Neuronal stem cell (in vitro differentiated cells): ENCODE data around the gene NSD2.
"Not testable (repeated sequence)": the region's sequence is repeated elsewhere in the genome, so short reads cannot be mapped to it uniquely, and the experiment has no call there.

Source experiments
- DNase-seq: peaks from one replicate; pipeline ENCODE4 v3.0.0-alpha.2; 2013; ENCODE audit warnings: low spot score
- H2AFZ ChIP-seq: one replicate; pipeline ENCODE4 v1.6.1; 2013; ENCODE audit warnings: mild to moderate bottlenecking, low read length, inconsistent platforms
- H2AK5ac ChIP-seq: 2 replicates; pipeline ENCODE4 v1.6.1; 2013; ENCODE audit warnings: low read depth, mild to moderate bottlenecking, inconsistent platforms, low read length, moderate library complexity, mixed read lengths
- H2BK120ac ChIP-seq: 2 replicates; pipeline ENCODE4 v1.6.1; 2013; ENCODE audit warnings: low read depth, mild to moderate bottlenecking, inconsistent platforms, low read length, moderate library complexity, mixed read lengths
- H2BK12ac ChIP-seq: one replicate; pipeline ENCODE4 v1.6.1; 2013; ENCODE audit warnings: low read length, inconsistent platforms
- H2BK15ac ChIP-seq: 2 replicates; pipeline ENCODE4 v1.6.1; 2013; ENCODE audit warnings: mild to moderate bottlenecking, low read length, inconsistent platforms, mixed read lengths
- H2BK5ac ChIP-seq: one replicate; pipeline ENCODE4 v1.6.1; 2013; ENCODE audit warnings: inconsistent platforms, mild to moderate bottlenecking, low read length, moderate library complexity
- H3K14ac ChIP-seq: one replicate; pipeline ENCODE4 v1.6.1; 2013; ENCODE audit warnings: low read length, inconsistent platforms
- H3K18ac ChIP-seq: 2 replicates; pipeline ENCODE4 v1.6.1; 2013; ENCODE audit warnings: low read length, inconsistent platforms
- H3K23ac ChIP-seq: 2 replicates; pipeline ENCODE4 v1.6.1; 2013; ENCODE audit warnings: low read depth, mild to moderate bottlenecking, mixed read lengths, low read length, inconsistent platforms; ENCODE audit not compliant: poor library complexity
- H3K27ac ChIP-seq: replicated peaks from 3 replicates; pipeline ENCODE4 v1.5.1; 2013; ENCODE audit warnings: low read length, inconsistent platforms
- H3K27me3 ChIP-seq, 3 experiments: 2 replicates each; pipeline ENCODE4 v1.6.1; 2013; ENCODE audit warnings: low read length in 3 of 3, mild to moderate bottlenecking in 2 of 3, inconsistent platforms in 1 of 3, low read depth in 1 of 3, mixed read lengths in 1 of 3, moderate library complexity in 1 of 3; ENCODE audit not compliant: control insufficient read depth in 3 of 3, insufficient read depth in 3 of 3
- H3K36me3 ChIP-seq, 2 donors: replicated peaks in 1 of 2; 2 replicates each; pipeline ENCODE4 v1.6.1; 2013; ENCODE audit warnings: low read length in 2 of 2; ENCODE audit not compliant: control insufficient read depth in 2 of 2, insufficient read depth in 2 of 2
- H3K4ac ChIP-seq: 2 replicates; pipeline ENCODE4 v1.6.1; 2013; ENCODE audit warnings: inconsistent platforms, mild to moderate bottlenecking, low read length, moderate library complexity
- H3K4me1 ChIP-seq, 2 donors: 1 replicate in 1 of 2; 2 replicates in 1 of 2; pipeline ENCODE4 v1.6.1; 2013; ENCODE audit warnings: low read length in 2 of 2, low read depth in 1 of 2; ENCODE audit not compliant: control insufficient read depth in 2 of 2, insufficient read depth in 1 of 2
- H3K4me2 ChIP-seq: one replicate; pipeline ENCODE4 v1.6.1; 2013; ENCODE audit warnings: mild to moderate bottlenecking, low read length, inconsistent platforms; ENCODE audit not compliant: insufficient read depth, poor library complexity, severe bottlenecking
- H3K4me3 ChIP-seq, 2 donors: 2 replicates each; pipeline ENCODE4 v1.5.1; 2013; ENCODE audit warnings: low read length in 2 of 2, mild to moderate bottlenecking in 2 of 2, inconsistent platforms in 1 of 2, moderate library complexity in 1 of 2
- H3K79me1 ChIP-seq: one replicate; pipeline ENCODE4 v1.6.1; 2013; ENCODE audit warnings: low read depth, mild to moderate bottlenecking, inconsistent platforms, low read length, moderate library complexity
- H3K9ac ChIP-seq: one replicate; pipeline ENCODE4 v1.6.1; 2013; ENCODE audit warnings: mild to moderate bottlenecking, low read depth, low read length, inconsistent platforms; ENCODE audit not compliant: poor library complexity
- H3K9me3 ChIP-seq, 2 donors: replicated peaks in 1 of 2; 2 replicates each; pipeline versions ENCODE3 to v1.6.1; 2013; ENCODE audit warnings: low read length in 2 of 2, mild to moderate bottlenecking in 2 of 2, inconsistent platforms in 1 of 2, low read depth in 1 of 2, mixed read lengths in 1 of 2, moderate library complexity in 1 of 2; ENCODE audit not compliant: control insufficient read depth in 2 of 2, insufficient read depth in 1 of 2
- H4K8ac ChIP-seq: one replicate; pipeline ENCODE4 v1.6.1; 2013; ENCODE audit warnings: low read depth, mild to moderate bottlenecking, inconsistent platforms, low read length, moderate library complexity
- H4K91ac ChIP-seq: one replicate; pipeline ENCODE4 v1.6.1; 2013; ENCODE audit warnings: low read length, low read depth, mild to moderate bottlenecking, inconsistent platforms; ENCODE audit not compliant: poor library complexity
- WGBS, 2 donors: extraction: QIAGEN DNeasy Blood & Tissue Kit; methylation state at CpG; one replicate each; pipeline ENCODE4 v1.1.7; 2013; ENCODE audit warnings: missing lambda C conversion rate in 2 of 2, mixed read lengths in 1 of 2; ENCODE audit not compliant: insufficient read length in 2 of 2, insufficient replicate concordance in 1 of 2; ENCODE audit errors: extremely low coverage in 2 of 2; 5-methylcytosine and 5-hydroxymethylcytosine counted together

Gene NSD2

DNA sequence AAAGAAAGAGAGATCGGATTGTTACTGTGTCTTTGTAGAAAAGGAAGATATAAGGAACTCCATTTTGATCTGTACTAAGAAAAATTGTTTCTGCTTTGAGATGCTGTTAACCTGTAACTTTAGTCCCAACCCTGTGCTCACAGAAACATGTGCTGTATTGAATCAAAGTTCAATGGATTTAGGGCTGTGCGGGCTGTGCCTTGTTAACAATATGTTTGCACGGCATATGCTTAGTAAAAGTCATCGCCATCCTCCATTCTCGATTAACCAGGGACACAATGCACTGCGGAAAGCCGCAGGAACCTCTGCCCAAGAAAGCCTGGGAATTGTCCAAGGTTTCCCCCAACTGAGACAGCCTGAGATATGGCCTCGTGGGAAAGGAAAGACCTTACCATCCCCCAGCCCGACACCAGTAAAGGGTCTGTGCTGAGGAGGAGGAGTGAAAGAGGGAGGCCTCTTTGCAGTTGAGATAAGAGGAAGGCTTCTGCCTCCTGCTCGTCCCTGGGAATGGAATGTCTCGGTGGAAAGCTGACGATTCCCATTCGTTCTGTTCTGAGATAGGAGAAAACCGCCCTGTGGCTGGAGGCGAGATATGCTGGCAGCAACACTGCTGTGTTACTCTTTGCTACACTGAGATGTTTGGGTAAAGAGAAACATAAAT is 150.3 kb downstream of the NSD2 start:
- WGBS, 2 donors = no CpG with 5 or more reads among the region's 15 CpGs
- H3K4me2 ChIP-seq, H4K91ac ChIP-seq, H2BK12ac ChIP-seq, H3K4ac ChIP-seq, H3K23ac ChIP-seq, H3K4me3 ChIP-seq, H3K27me3 ChIP-seq, H3K79me1 ChIP-seq, H2BK15ac ChIP-seq, H3K9me3 ChIP-seq, H2BK5ac ChIP-seq, H3K27ac ChIP-seq, H3K9ac ChIP-seq, H3K36me3 ChIP-seq, H3K4me1 ChIP-seq, H3K14ac ChIP-seq, H3K18ac ChIP-seq, DNase-seq, H2AK5ac ChIP-seq, H2BK120ac ChIP-seq, H4K8ac ChIP-seq: not testable (repeated sequence)
- peak overlapping the region; percentile 55 for H2AFZ ChIP-seq

DNA sequence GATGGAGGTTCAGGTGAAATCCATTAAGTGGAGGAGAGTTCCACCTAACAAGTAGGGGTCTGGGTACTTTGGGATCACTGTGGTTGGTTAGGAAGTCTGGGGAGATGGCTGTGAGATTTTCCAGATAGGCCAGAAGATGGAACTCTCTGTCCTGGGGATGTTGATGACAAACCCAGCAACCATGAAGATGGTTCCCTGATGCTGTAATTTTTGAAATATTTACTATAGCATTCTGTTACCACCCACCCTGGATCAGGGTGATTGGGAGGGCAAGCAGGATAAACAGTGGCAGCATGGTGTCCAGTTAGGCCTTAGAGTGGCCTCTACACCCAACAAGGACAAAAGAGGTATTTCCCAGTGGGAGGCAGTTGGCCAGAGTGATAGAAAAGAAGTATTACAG is 153.5 kb downstream of the NSD2 start:
- Histone ChIP-seq H3K9me3 (peaks cover 3 to 7% of the 10 kb centered on the region in 2 donors), H3K79me1 (no peaks in the 10 kb centered on the region), H2BK12ac (no peak overlapping the region), H3K4ac (no peak overlapping the region), H4K8ac (no peak overlapping the region), H3K18ac (no peak overlapping the region), H2AFZ (no peak overlapping the region), H4K91ac (no peak overlapping the region), H2BK15ac (no peak overlapping the region), H3K36me3 (no peaks in the 10 kb centered on the region), H2AK5ac (no peak overlapping the region), H3K4me2 (no peak overlapping the region), H3K4me3 (no peak overlapping the region), H2BK5ac (no peak overlapping the region), H3K9ac (no peak overlapping the region), H3K14ac (no peak overlapping the region), H3K27ac (no peak overlapping the region), H3K27me3 (no peaks in the 10 kb centered on the region), H2BK120ac (no peak overlapping the region), H3K4me1 (peaks cover 0 to 3% of the 10 kb centered on the region in 2 donors), H3K23ac (no peak overlapping the region)
- DNase-seq = no peak

DNA sequence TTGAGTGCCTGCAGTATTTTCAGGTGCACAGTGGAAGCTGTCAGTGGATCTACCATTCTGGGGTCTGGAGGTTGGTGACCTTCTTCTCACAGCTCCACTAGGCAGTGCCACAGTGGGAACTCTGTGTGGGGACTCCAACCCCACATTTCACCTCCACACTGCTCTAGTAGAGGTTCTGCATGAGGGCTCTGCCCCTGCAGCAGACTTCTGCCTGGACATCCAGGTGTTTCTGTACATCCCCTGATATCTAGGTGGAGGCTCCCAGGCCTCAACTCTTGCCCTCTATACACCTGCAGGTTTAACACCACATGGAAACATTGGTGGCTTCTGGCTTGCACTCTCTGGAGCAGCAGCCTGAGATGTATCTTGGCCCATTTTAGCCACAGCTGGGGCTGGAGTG is 154.6 kb downstream of the NSD2 start:
- Histone ChIP-seq H3K18ac (no peak overlapping the region), H3K27me3 (no peaks in the 10 kb centered on the region), H2AK5ac (no peak overlapping the region), H4K8ac (no peak overlapping the region), H3K9ac (no peak overlapping the region), H2BK120ac (no peak overlapping the region), H2BK12ac (no peak overlapping the region), H2BK15ac (no peak overlapping the region), H4K91ac (no peak overlapping the region), H3K14ac (no peak overlapping the region), H3K4me1 (peaks cover 0 to 3% of the 10 kb centered on the region in 2 donors), H3K36me3 (no peaks in the 10 kb centered on the region), H3K4me2 (no peak overlapping the region), H3K9me3 (peaks cover 3 to 10% of the 10 kb centered on the region in 2 donors), H2AFZ (no peak overlapping the region), H3K23ac (no peak overlapping the region), H3K4me3 (no peak overlapping the region), H3K27ac (no peak overlapping the region), H3K79me1 (no peaks in the 10 kb centered on the region), H3K4ac (no peak overlapping the region), H2BK5ac (no peak overlapping the region)
- DNase-seq = no peak

DNA sequence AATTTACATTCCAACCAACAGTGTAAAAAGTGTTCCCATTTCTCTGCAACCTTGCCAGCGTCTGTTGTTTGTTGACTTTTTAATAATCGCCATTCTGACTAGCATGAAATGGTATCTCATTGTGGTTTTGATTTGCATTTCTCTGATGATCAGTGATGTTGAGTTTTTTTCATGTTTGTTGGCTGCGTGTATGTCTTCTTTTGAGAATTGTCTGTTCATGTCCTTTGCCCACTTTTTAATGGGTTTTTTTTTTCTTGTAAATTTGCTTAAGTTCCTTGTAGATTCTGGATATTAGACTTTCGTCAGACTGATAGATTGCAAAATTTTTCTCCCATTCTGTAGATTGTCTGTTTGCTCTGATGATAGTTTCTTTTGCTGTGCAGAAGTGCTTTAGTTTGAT is 155.9 kb downstream of the NSD2 start:
- not testable (repeated sequence) for H3K4me1 ChIP-seq, H3K23ac ChIP-seq, H2BK15ac ChIP-seq, H3K4me2 ChIP-seq, H2BK120ac ChIP-seq, H3K36me3 ChIP-seq, H3K79me1 ChIP-seq, H3K4me3 ChIP-seq, H3K4ac ChIP-seq, H2AFZ ChIP-seq, DNase-seq, H2BK5ac ChIP-seq, H2BK12ac ChIP-seq, H4K91ac ChIP-seq, H2AK5ac ChIP-seq, H3K14ac ChIP-seq, H3K9ac ChIP-seq, H3K27me3 ChIP-seq, H3K18ac ChIP-seq, H3K27ac ChIP-seq, H4K8ac ChIP-seq
- peaks cover 3 to 10% of the 10 kb centered on the region in 2 donors for H3K9me3 ChIP-seq
- WGBS, 2 donors = no CpG with 5 or more reads among the region's 4 CpGs
